A549 treated with ZK216348 at 1 μM for 4 hours (cell line): ENCODE results near the gene LMO4. TPM values are rescaled to one million over a fixed set of nuclear protein-coding genes. Genes with fewer than 3 reads are reported as not detected.

Experiments used
- total RNA-seq: library from RNA; stranded (reverse); fragments of 200-300 nt; extraction: Qiagen RNA extraction; gene quantifications from 5 replicates; pipeline ENCODE4 v1.2.3, GENCODE V29; 2022; ENCODE audit warnings: low read depth

LMO4 gene, protein sequence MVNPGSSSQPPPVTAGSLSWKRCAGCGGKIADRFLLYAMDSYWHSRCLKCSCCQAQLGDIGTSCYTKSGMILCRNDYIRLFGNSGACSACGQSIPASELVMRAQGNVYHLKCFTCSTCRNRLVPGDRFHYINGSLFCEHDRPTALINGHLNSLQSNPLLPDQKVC
- 13.3 to 15.9 TPM (median 14.6 TPM) in 5 replicates for total RNA-seq

DNA sequence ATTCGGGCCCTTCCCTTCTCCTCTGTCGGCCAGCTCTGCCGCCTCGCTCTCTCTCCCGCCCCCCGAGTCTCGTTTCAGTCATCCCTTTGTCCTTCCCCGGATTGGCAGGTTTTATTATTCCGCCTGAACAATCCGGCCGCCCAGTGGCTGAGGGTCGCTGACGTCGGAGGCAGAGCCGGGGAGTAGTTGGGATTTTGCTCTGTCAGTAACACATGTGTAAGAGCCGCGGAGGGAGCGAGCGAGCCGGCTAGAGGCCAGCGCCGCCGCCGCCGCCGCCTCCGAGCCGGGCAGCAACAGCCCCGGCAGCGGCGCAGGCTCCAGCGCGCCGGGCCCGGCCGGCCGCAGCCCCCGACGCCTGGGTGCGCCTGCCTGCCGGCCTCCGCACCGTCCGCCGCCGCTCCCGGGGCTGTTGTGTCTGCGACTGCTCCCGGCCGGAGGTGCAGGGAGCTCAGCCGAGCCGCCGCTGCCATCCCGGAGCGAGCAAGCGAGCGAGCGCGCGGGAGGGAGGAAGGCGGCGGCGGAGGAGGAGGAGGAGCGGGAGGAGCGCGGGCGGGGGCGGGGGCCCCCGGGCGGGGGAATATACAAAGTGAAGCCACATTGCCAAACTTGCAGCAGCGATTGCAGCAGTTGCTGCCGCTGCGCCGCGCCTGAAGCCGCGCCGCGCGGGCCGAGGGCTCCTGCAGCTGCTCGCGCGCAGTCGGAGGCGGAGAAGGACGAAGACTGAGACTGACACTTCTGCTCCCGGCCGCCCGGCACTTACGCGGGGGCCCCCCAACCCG lies at the start of gene LMO4:
Gene LMO4, plus strand, starts transcription at position 609 of the 779 bp plus-strand sequence. CDS start 3,136 bp downstream, outside the sequence.

